GM12878 (cell line): ENCODE measurements around the gene DNAJC11. TPM values are rescaled to one million over a fixed set of nuclear protein-coding genes. Genes with fewer than 3 reads are reported as not detected.

Source experiments
- ATAC-seq: fragments of 200-7000 bp; cut with Tn5 transposase; 3 replicates; pipeline ENCODE4 v1.9.1; 2020; ENCODE audit warnings: mild to moderate bottlenecking, moderate library complexity
- BruUV-seq: library from RNA; stranded (reverse); fragments of 400-500 nt; replicated peaks from 2 replicates; lab custom pipeline; 2021; lab: Mats Ljungman, UMichigan
- CTCF ChIA-PET: fragments of 300-600 bp; sonication (Branson Sonifier 250); formaldehyde crosslinking; extraction: SDS; loops from one replicate; lab custom pipeline; 2021; ENCODE audit warnings: inconsistent platforms; lab: Yijun Ruan, JAX
- POLR2A ChIA-PET: fragments of 350-600 bp; formaldehyde crosslinking; extraction: SDS; loops from one replicate; lab custom pipeline; 2021; ENCODE audit warnings: inconsistent platforms; lab: Charles Lee
- RAD21 ChIA-PET: fragments of 300-600 bp; sonication (Branson Sonifier 250); formaldehyde crosslinking; loops from one replicate; lab custom pipeline; 2023; ENCODE audit warnings: antibody characterized with exemption; ENCODE audit not compliant: unreplicated experiment; lab: Charles Lee
- SMC1A ChIA-PET: fragments of 300-600 bp; sonication (Branson Sonifier 250); formaldehyde crosslinking; loops from one replicate; lab custom pipeline; 2023; ENCODE audit not compliant: unreplicated experiment, uncharacterized antibody; lab: Charles Lee
- DNase-seq: peaks from one replicate; pipeline ENCODE4 v3.0.0-alpha.2; 2011; ENCODE audit warnings: low read depth, low spot score
- FAIRE-seq: peaks from 3 replicates; lab custom pipeline; 2011; peaks lifted over from hg19 to GRCh38; lab: Jason Lieb, UNC
- H2AFZ ChIP-seq: 2 replicates; pipeline ENCODE4 v1.6.0; 2011; ENCODE audit warnings: low read depth, low read length, control low read depth; ENCODE audit not compliant: control insufficient read depth
- H3K27ac ChIP-seq: 2 replicates; pipeline ENCODE4 v1.5.1; 2011; ENCODE audit warnings: control low read depth; ENCODE audit not compliant: control insufficient read depth, insufficient read depth
- H3K27me3 ChIP-seq, 2 experiments: replicated peaks in 1 of 2; 2 replicates each; pipeline versions ENCODE4 v1.6.0 to v1.6.1; 2011; ENCODE audit warnings: low read length in 1 of 2; ENCODE audit not compliant: control insufficient read depth in 2 of 2, insufficient read depth in 2 of 2
- H3K36me3 ChIP-seq, 2 experiments: 2 replicates each; pipeline ENCODE4 v1.5.1; 2011; ENCODE audit warnings: low read length in 1 of 2; ENCODE audit not compliant: control insufficient read depth in 2 of 2, insufficient read depth in 2 of 2
- H3K4me1 ChIP-seq: 2 replicates; pipeline ENCODE4 v1.6.1; 2011; ENCODE audit warnings: mild to moderate bottlenecking, low read length, moderate library complexity, mixed read lengths; ENCODE audit not compliant: control insufficient read depth, insufficient read depth
- H3K4me2 ChIP-seq: 2 replicates; pipeline ENCODE4 v1.6.0; 2011; ENCODE audit warnings: control low read depth; ENCODE audit not compliant: control insufficient read depth, insufficient read depth
- H3K4me3 ChIP-seq: fragments of 200-600 bp; sonication (generic); 2 replicates; pipeline ENCODE4 v1.5.1; 2016
- H3K79me2 ChIP-seq: 2 replicates; pipeline ENCODE4 v1.6.0; 2011; ENCODE audit warnings: low read length; ENCODE audit not compliant: control insufficient read depth, insufficient read depth
- H3K9ac ChIP-seq: 2 replicates; pipeline ENCODE4 v1.8.0; 2011; ENCODE audit warnings: low read length, control low read depth, mixed read lengths; ENCODE audit not compliant: control insufficient read depth, insufficient read depth
- H3K9me3 ChIP-seq: replicated peaks from 3 replicates; pipeline ENCODE4 v1.5.1; 2011; ENCODE audit warnings: mild to moderate bottlenecking, low read length; ENCODE audit not compliant: control insufficient read depth, insufficient read depth
- H4K20me1 ChIP-seq: 2 replicates; pipeline ENCODE4 v1.6.0; 2011; ENCODE audit not compliant: control insufficient read depth, insufficient read depth
- BHLHE40 ChIP-seq, 2 experiments: fragments of 450-650 bp in 1 of 2; IDR thresholded peaks; 2 replicates each; pipeline ENCODE4 v1.6.1; 2011 to 2017; ENCODE audit warnings: low read depth in 2 of 2, borderline replicate concordance in 1 of 2, improper control_type of control experiment in 1 of 2, low read length in 1 of 2, mild to moderate bottlenecking in 1 of 2
- CBFB ChIP-seq: IDR thresholded peaks from 2 replicates; pipeline ENCODE4 v1.6.1; 2016; ENCODE audit warnings: antibody characterized with exemption, low read depth
- CBX5 ChIP-seq: sonication (generic); IDR thresholded peaks from 2 replicates; pipeline ENCODE4 v1.6.1; 2016; ENCODE audit warnings: low read depth, moderate library complexity, mild to moderate bottlenecking, inconsistent platforms
- IKZF1 ChIP-seq: fragments of 450-650 bp; conservative IDR thresholded peaks from 2 replicates; pipeline ENCODE4 v1.6.1; 2017; ENCODE audit warnings: antibody characterized with exemption, mild to moderate bottlenecking
- JUNB ChIP-seq: IDR thresholded peaks from 2 replicates; pipeline ENCODE4 v1.6.1; 2016; ENCODE audit warnings: antibody characterized with exemption, mild to moderate bottlenecking
- MTA2 ChIP-seq: fragments of 450-650 bp; IDR thresholded peaks from 2 replicates; pipeline ENCODE4 v1.6.1; 2016; ENCODE audit warnings: low read depth, mild to moderate bottlenecking, moderate library complexity
- RAD51 ChIP-seq: fragments of 450-650 bp; IDR thresholded peaks from 2 replicates; pipeline ENCODE4 v1.6.1; 2016; ENCODE audit warnings: moderate library complexity, mild to moderate bottlenecking, inconsistent platforms
- RBBP5 ChIP-seq: fragments of 200-600 bp; sonication (generic); conservative IDR thresholded peaks from 2 replicates; pipeline ENCODE4 v1.6.1; 2016
- RUNX3 ChIP-seq: IDR thresholded peaks from 2 replicates; pipeline ENCODE4 v1.6.1; 2012; ENCODE audit warnings: low read length, inconsistent platforms
- SREBF1 ChIP-seq: IDR thresholded peaks from 2 replicates; pipeline ENCODE4 v1.6.1; 2012; ENCODE audit warnings: mild to moderate bottlenecking, low read length
- TCF3 ChIP-seq: IDR thresholded peaks from 2 replicates; pipeline ENCODE4 v1.6.1; 2012; ENCODE audit warnings: low read depth, mild to moderate bottlenecking, low read length, borderline replicate concordance; ENCODE audit not compliant: insufficient read depth
- WGBS: methylation state at CpG from one replicate; pipeline ENCODE4 v1.1.6; 2016; ENCODE audit warnings: low lambda C conversion rate; ENCODE audit not compliant: insufficient replicate concordance, insufficient coverage; ENCODE audit errors: missing lambda C conversion rate; 5-methylcytosine and 5-hydroxymethylcytosine counted together
- in situ Hi-C: fragments of 300-500 bp; cut with MboI; formaldehyde crosslinking; loops from 9 replicates; pipeline ENCODE4 v1.14.3; 2018; ENCODE audit warnings: mixed read lengths
- intact Hi-C: fragments of 100-400 bp; cut with micrococcal nuclease; formaldehyde crosslinking; loops from one replicate; pipeline ENCODE4 v1.14.2; 2022; ENCODE audit not compliant: unreplicated experiment
- polyA plus RNA-seq, 11 experiments: library from polyadenylated mRNA; depleted of rRNA in 4 of 11; unstranded in 6 of 11; stranded (reverse) in 5 of 11; fragments of >200 nt; fragmentation: Nextera tagmentation in 4 of 11; fragmentation: Illumina TruSeq in 1 of 11; extraction: Ambion mirVana in 4 of 11; extraction: Trizol in 1 of 11; gene quantifications; 1 replicate in 1 of 11; 2 replicates in 10 of 11; pipeline versions ENCODE4 v1.2.1 to v1.2.3, GENCODE V29; 2011 to 2016; ENCODE audit warnings: inconsistent platforms in 2 of 11, missing spikeins in 2 of 11, low read depth in 1 of 11
- total RNA-seq, 4 experiments: library from RNA; depleted of rRNA in 3 of 4; stranded (reverse); fragments of >200 nt in 3 of 4; fragmentation: Illumina TruSeq in 1 of 4; extraction: Trizol in 1 of 4; gene quantifications; 2 replicates each; pipeline versions ENCODE4 v1.2.1 to v1.2.3, GENCODE V29; 2013 to 2021
- TF ChIP-seq, protein P1 (sequence below): IDR thresholded peaks from 2 replicates; pipeline ENCODE4 v1.6.1; 2012; ENCODE audit warnings: low read depth, low read length, improper control_type of control experiment
- TF ChIP-seq, protein P2 (sequence below): fragments of 450-650 bp; IDR thresholded peaks from 2 replicates; pipeline ENCODE4 v1.6.1; 2017; ENCODE audit warnings: mild to moderate bottlenecking
- TF ChIP-seq, protein P3 (sequence below): fragments of 450-650 bp; conservative IDR thresholded peaks from 2 replicates; pipeline ENCODE4 v1.6.1; 2017; ENCODE audit warnings: mild to moderate bottlenecking, moderate library complexity

The DNAJC11 gene
- total and polyA plus RNA-seq, 10 of the 15 experiments (the other 5 are each of a cell fraction or from before 2014, with no cell fraction given): 5.0 to 58.8 (median 39.5) TPM

DNA sequence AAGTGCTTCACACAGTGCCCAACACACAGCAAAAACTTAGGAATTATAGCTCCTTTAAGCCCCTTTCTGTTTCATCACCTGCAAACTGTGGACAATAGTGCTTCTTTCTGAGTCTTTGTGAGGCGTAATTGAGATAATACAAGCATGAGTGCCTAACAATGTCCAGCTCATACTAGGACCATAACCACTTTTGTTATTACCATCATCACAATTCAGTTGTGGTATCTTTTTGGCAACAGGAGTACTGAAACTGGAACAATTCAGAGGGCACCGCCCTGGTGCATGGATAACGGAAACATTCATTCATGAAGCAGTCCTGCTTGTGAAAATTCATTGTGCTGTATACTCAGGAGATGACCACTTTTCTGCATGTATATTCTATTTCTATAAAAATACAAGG is 18.2 kb downstream of the DNAJC11 start:
- Histone ChIP-seq H3K9me3 (no peaks in the 10 kb centered on the region), H2AFZ (no peak overlapping the region), H3K4me2 (no peak overlapping the region), H4K20me1 (no peaks in the 10 kb centered on the region), H3K27ac (no peak overlapping the region), H3K4me3 (no peak overlapping the region), H3K4me1 (no peaks in the 10 kb centered on the region), H3K79me2 (peaks cover 12% of the 10 kb centered on the region), H3K36me3 (peaks cover 0 to 3% of the 10 kb centered on the region in 2 experiments), H3K27me3 (no peaks in the 10 kb centered on the region), H3K9ac (no peak overlapping the region)
- WGBS: 52% methylated on average over 3 of the region's 3 CpGs
- CTCF ChIA-PET: no interaction called here
- DNase-seq: no peak
- SMC1A ChIA-PET: no interaction called here
- ATAC-seq: peak; percentile 64
- RAD21 ChIA-PET: no interaction called here
- no peak for FAIRE-seq
- TF ChIP-seq BHLHE40 (IDR thresholded peaks at IDR 0.05; ENCODE audit: borderline replicate concordance in 1 of 2, low read depth in 2 of 2, low read length in 1 of 2) (no peak), RUNX3 (peak; percentile 74), JUNB (peak; percentile 46)
- no TSS peak for BruUV-seq
- in situ Hi-C loops: no loop called here
- intact Hi-C loops: no loop called here
- POLR2A ChIA-PET: no interaction called here

DNA sequence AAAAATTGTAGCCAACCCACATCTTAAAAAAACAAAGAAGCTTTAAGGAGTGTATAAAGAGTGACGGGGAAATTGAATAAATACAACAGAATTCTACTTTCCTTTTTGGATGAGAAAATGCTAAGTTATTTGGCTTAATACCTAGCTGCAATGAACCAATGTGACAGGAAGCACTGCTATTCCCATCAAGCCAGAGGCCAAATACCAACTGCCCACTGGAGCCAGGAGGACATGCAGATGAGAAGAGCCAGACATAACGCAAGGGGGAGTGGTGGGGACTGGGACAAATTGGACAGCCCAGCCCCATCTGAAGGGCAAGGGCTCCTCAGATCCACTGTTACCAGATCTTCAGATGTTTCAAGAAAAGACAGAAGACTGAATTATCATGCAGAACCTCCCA is 25.7 kb downstream of the DNAJC11 start:
- Histone ChIP-seq H4K20me1 (no peaks in the 10 kb centered on the region), H3K9me3 (no peaks in the 10 kb centered on the region), H3K4me3 (no peak overlapping the region), H3K27ac (no peak overlapping the region), H3K4me2 (no peak overlapping the region), H2AFZ (no peak overlapping the region), H3K79me2 (no peaks in the 10 kb centered on the region), H3K9ac (no peak overlapping the region), H3K4me1 (no peaks in the 10 kb centered on the region), H3K27me3 (no peaks in the 10 kb centered on the region), H3K36me3 (peaks cover 0 to 10% of the 10 kb centered on the region in 2 experiments)
- 75% methylated on average over 2 of the region's 2 CpGs for WGBS
- FAIRE-seq (no peak), ATAC-seq (no peak), DNase-seq (no peak)
- in situ Hi-C loops: no loop called here
- ChIA-PET CTCF (no interaction called here), SMC1A (no interaction called here), RAD21 (no interaction called here), POLR2A (no interaction called here)
- intact Hi-C loops: no loop called here
- no TSS peak for BruUV-seq
- TF ChIP-seq CBX5: no peak
- no peak for TF ChIP-seq RAD51
- TF ChIP-seq, protein P1, sequence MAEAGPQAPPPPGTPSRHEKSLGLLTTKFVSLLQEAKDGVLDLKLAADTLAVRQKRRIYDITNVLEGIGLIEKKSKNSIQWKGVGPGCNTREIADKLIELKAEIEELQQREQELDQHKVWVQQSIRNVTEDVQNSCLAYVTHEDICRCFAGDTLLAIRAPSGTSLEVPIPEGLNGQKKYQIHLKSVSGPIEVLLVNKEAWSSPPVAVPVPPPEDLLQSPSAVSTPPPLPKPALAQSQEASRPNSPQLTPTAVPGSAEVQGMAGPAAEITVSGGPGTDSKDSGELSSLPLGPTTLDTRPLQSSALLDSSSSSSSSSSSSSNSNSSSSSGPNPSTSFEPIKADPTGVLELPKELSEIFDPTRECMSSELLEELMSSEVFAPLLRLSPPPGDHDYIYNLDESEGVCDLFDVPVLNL: no peak
- no peak for TF ChIP-seq RUNX3
- TF ChIP-seq RBBP5: no peak
- no peak for TF ChIP-seq TCF3
- TF ChIP-seq CBFB: no peak
- TF ChIP-seq SREBF1: no peak
- TF ChIP-seq MTA2: no peak
- TF ChIP-seq, protein P2, sequence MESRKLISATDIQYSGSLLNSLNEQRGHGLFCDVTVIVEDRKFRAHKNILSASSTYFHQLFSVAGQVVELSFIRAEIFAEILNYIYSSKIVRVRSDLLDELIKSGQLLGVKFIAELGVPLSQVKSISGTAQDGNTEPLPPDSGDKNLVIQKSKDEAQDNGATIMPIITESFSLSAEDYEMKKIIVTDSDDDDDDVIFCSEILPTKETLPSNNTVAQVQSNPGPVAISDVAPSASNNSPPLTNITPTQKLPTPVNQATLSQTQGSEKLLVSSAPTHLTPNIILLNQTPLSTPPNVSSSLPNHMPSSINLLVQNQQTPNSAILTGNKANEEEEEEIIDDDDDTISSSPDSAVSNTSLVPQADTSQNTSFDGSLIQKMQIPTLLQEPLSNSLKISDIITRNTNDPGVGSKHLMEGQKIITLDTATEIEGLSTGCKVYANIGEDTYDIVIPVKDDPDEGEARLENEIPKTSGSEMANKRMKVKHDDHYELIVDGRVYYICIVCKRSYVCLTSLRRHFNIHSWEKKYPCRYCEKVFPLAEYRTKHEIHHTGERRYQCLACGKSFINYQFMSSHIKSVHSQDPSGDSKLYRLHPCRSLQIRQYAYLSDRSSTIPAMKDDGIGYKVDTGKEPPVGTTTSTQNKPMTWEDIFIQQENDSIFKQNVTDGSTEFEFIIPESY: no peak
- TF ChIP-seq IKZF1: no peak
- TF ChIP-seq, protein P3, sequence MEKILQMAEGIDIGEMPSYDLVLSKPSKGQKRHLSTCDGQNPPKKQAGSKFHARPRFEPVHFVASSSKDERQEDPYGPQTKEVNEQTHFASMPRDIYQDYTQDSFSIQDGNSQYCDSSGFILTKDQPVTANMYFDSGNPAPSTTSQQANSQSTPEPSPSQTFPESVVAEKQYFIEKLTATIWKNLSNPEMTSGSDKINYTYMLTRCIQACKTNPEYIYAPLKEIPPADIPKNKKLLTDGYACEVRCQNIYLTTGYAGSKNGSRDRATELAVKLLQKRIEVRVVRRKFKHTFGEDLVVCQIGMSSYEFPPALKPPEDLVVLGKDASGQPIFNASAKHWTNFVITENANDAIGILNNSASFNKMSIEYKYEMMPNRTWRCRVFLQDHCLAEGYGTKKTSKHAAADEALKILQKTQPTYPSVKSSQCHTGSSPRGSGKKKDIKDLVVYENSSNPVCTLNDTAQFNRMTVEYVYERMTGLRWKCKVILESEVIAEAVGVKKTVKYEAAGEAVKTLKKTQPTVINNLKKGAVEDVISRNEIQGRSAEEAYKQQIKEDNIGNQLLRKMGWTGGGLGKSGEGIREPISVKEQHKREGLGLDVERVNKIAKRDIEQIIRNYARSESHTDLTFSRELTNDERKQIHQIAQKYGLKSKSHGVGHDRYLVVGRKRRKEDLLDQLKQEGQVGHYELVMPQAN: no peak
